K562 (cell line): ENCODE data around the gene QSOX2. TPM values are rescaled to one million over a fixed set of nuclear protein-coding genes. Genes with fewer than 3 reads are reported as not detected.

ENCODE experiments used
- ATAC-seq: fragments of 200-7000 bp; cut with Tn5 transposase; 3 replicates; pipeline ENCODE4 v1.9.1; 2020; ENCODE audit warnings: moderate library complexity
- BruUV-seq: library from RNA; stranded (reverse); fragments of 400-500 nt; replicated peaks from 2 replicates; lab custom pipeline; 2021; lab: Mats Ljungman, UMichigan
- CTCF ChIA-PET: fragments of 300-600 bp; formaldehyde crosslinking; extraction: SDS; loops from one replicate; lab custom pipeline; 2021; ENCODE audit warnings: low intra/inter-chr PET ratio; lab: Yijun Ruan, JAX
- POLR2A ChIA-PET: fragments of 300-600, 350-650 bp; sonication (Branson Sonifier 250); formaldehyde crosslinking; extraction: SDS; loops from one replicate; lab custom pipeline; 2021; ENCODE audit warnings: antibody characterized with exemption, inconsistent platforms; lab: Yijun Ruan, JAX
- DNase-seq, 4 experiments: peaks; one replicate each; pipeline versions ENCODE4 v3.0.0 to v3.0.0-alpha.2; 2011 to 2018; ENCODE audit warnings: low spot score in 3 of 4, mixed read lengths in 3 of 4; ENCODE audit errors: extremely low read depth in 1 of 4
- FAIRE-seq: peaks from 2 replicates; lab custom pipeline; 2011; peaks lifted over from hg19 to GRCh38; lab: Jason Lieb, UNC
- H2AFZ ChIP-seq: 2 replicates; pipeline ENCODE4 v1.6.0; 2011; ENCODE audit warnings: low read depth, low read length, control low read depth, inconsistent platforms
- H3K27ac ChIP-seq: fragments of 200-600 bp; 3 replicates; pipeline ENCODE4 v1.8.0; 2011; ENCODE audit warnings: low read depth, mild to moderate bottlenecking, control low read depth, inconsistent platforms, low read length, moderate library complexity, mixed read lengths; ENCODE audit errors: extremely low read depth
- H3K27me3 ChIP-seq, 2 experiments: fragments of 300-600 bp in 1 of 2; 2 replicates in 1 of 2; 3 replicates in 1 of 2; pipeline versions ENCODE4 v1.6.0 to v1.8.0; 2011; ENCODE audit warnings: inconsistent platforms in 2 of 2, low read length in 2 of 2, mild to moderate bottlenecking in 1 of 2, mixed read lengths in 1 of 2, moderate library complexity in 1 of 2; ENCODE audit not compliant: control insufficient read depth in 2 of 2, insufficient read depth in 2 of 2
- H3K36me3 ChIP-seq: fragments of 300-600 bp; 3 replicates; pipeline ENCODE4 v1.8.0; 2011; ENCODE audit warnings: mild to moderate bottlenecking, low read length, inconsistent platforms; ENCODE audit not compliant: control insufficient read depth, insufficient read depth
- H3K4me1 ChIP-seq, 2 experiments: fragments of 200-600 bp in 1 of 2; replicated peaks in 1 of 2; 2 replicates in 1 of 2; 3 replicates in 1 of 2; pipeline versions ENCODE4 v1.5.1 to v1.8.0; 2011; ENCODE audit warnings: inconsistent platforms in 2 of 2, low read length in 2 of 2, mild to moderate bottlenecking in 1 of 2, mixed read lengths in 1 of 2, moderate library complexity in 1 of 2; ENCODE audit not compliant: control insufficient read depth in 2 of 2, insufficient read depth in 2 of 2
- H3K4me2 ChIP-seq: 2 replicates; pipeline ENCODE4 v1.6.1; 2011; ENCODE audit warnings: low read length, control low read depth, inconsistent platforms, mixed read lengths; ENCODE audit not compliant: insufficient read depth
- H3K4me3 ChIP-seq: fragments of 200-600 bp; sonication (generic), shearing (Covaris generic); 2 replicates; pipeline ENCODE4 v1.5.1; 2016; ENCODE audit warnings: control low read depth, inconsistent platforms
- H3K79me2 ChIP-seq: fragments of 200-600 bp; 3 replicates; pipeline ENCODE4 v1.8.0; 2011; ENCODE audit warnings: low read length, inconsistent platforms; ENCODE audit not compliant: control insufficient read depth, insufficient read depth
- H3K9ac ChIP-seq, 2 experiments: 2 replicates each; pipeline versions ENCODE4 v1.6.0 to v1.6.1; 2011; ENCODE audit warnings: low read depth in 2 of 2, low read length in 2 of 2, control low read depth in 1 of 2, inconsistent platforms in 1 of 2, mild to moderate bottlenecking in 1 of 2, mixed read lengths in 1 of 2; ENCODE audit not compliant: insufficient read depth in 1 of 2
- H3K9me1 ChIP-seq: one replicate; pipeline ENCODE4 v1.6.0; 2011; ENCODE audit warnings: inconsistent platforms, mild to moderate bottlenecking, low read length, moderate library complexity; ENCODE audit not compliant: control insufficient read depth, insufficient read depth
- H3K9me3 ChIP-seq: replicated peaks from 2 replicates; pipeline ENCODE4 v1.5.1; 2011; ENCODE audit warnings: low read depth, low read length, inconsistent platforms; ENCODE audit not compliant: control insufficient read depth, insufficient read depth
- H4K20me1 ChIP-seq: replicated peaks from 2 replicates; pipeline ENCODE4 v1.6.1; 2011; ENCODE audit warnings: low read length, inconsistent platforms, mixed read lengths; ENCODE audit not compliant: control insufficient read depth, insufficient read depth
- NFIC ChIP-seq: fragments of 450-650 bp; IDR thresholded peaks from 2 replicates; pipeline ENCODE4 v1.6.1; 2017; ENCODE audit warnings: mild to moderate bottlenecking, inconsistent platforms
- RBM14 ChIP-seq: fragments of 200-400 bp; formaldehyde crosslinking; IDR thresholded peaks from 2 replicates; pipeline ENCODE4 v1.6.1; 2018; ENCODE audit warnings: low read depth, mild to moderate bottlenecking, low read length, moderate library complexity, borderline replicate concordance; ENCODE audit not compliant: insufficient read depth
- WGBS: fragments of 100-300 bp; shearing (Covaris generic); methylation state at CpG from one replicate; pipeline ENCODE4 v1.1.6; 2016; ENCODE audit warnings: low coverage, mixed read lengths; ENCODE audit not compliant: insufficient coverage; ENCODE audit errors: missing lambda C conversion rate; 5-methylcytosine and 5-hydroxymethylcytosine counted together
- in situ Hi-C: fragments of 300-500 bp; cut with MboI; formaldehyde crosslinking; loops from 4 replicates; pipeline ENCODE4 v1.15.0; 2018; ENCODE audit warnings: inconsistent platforms, mixed read lengths
- intact Hi-C: fragments of 100-400 bp; cut with micrococcal nuclease; formaldehyde crosslinking; loops from 2 replicates; pipeline ENCODE4 v1.14.2; 2022
- polyA plus RNA-seq, 8 experiments: library from polyadenylated mRNA; depleted of rRNA in 4 of 8; stranded (reverse) in 5 of 8; unstranded in 3 of 8; fragments of >200 nt; fragmentation: Nextera tagmentation in 2 of 8; fragmentation: Illumina TruSeq in 1 of 8; extraction: Ambion mirVana in 2 of 8; extraction: Trizol in 1 of 8; gene quantifications; 2 replicates each; pipeline versions ENCODE4 v1.2.1 to v1.2.3, GENCODE V29; 2011 to 2014; ENCODE audit warnings: inconsistent platforms in 1 of 8, missing spikeins in 1 of 8
- total RNA-seq, 7 experiments: library from RNA; depleted of rRNA in 6 of 7; stranded (reverse); fragments of >200 nt in 6 of 7; fragmentation: Illumina TruSeq in 2 of 7; extraction: Trizol in 2 of 7; gene quantifications; 2 replicates each; pipeline versions ENCODE4 v1.2.1 to v1.2.3, GENCODE V29; 2011 to 2021; ENCODE audit warnings: low replicate concordance in 1 of 7

The QSOX2 gene
- total and polyA plus RNA-seq, 9 of the 15 experiments (the other 6 are each of a cell fraction or from before 2014, with no cell fraction given): 0.51 to 23.7 (median 12.7) TPM

DNA sequence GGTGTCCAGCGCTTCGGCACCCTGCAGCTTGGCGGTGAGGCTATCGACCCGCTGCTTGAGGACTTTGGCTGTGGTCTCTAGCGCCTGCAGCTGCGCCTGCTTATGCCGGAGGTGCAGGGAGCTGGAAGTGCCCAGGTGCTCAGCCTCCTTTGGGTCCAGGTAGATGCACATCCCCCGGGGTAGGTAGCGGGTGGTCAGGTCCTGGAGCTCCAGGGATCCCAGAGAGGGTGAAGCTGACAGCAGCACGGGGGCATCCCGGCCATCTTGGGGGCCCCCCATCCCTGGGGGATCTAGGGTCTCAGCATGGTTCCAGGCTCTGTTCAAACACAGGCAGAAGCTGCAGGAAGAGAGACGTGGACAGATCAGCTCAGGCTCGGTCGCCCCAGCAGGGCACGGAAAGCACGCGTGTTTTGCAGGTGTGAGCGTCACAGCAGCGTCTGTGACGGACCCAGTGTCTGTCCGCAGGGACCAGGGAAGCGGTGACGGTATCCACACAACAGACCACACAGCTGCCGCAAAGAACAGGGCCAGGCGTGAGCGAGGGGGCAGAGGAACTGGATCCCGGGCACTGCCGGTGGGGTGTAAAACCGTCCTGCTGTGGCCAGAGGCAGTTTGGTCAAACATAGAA, 40.9 kb upstream of the QSOX2 start:
- Histone ChIP-seq H4K20me1 (peaks cover 17% of the 10 kb centered on the region), H2AFZ (no peak overlapping the region)
- no peak for TF ChIP-seq NFIC
- TF ChIP-seq RBM14: 0 out of 2 replicates have a peak, but pooled peaks have one; percentile 28
- TF ChIP-seq, all 486 proteins: peak for 1
- Histone ChIP-seq H3K4me1 (peaks cover 0 to 74% of the 10 kb centered on the region in 2 experiments; a peak in 2 of 5 replicates), H3K9ac (no peak overlapping the region; a peak in 2 of 4 replicates), H3K27ac (no peak overlapping the region), H3K36me3 (no peaks in the 10 kb centered on the region), H3K4me2 (no peak overlapping the region), H3K79me2 (no peaks in the 10 kb centered on the region), H3K27me3 (peaks cover 19 to 70% of the 10 kb centered on the region in 2 experiments; a peak in 4 of 5 replicates), H3K9me3 (no peaks in the 10 kb centered on the region), H3K4me3 (no peak overlapping the region), H3K9me1 (no peaks in the 10 kb centered on the region)
- ChIA-PET POLR2A (interaction anchor here (0.6 to 1.0 kb wide), 3 partner anchors 10 to 194 kb away, joined by 3 to 4 read pairs (median 3); no protein-coding TSS in a partner anchor), CTCF (interaction anchor here (0.7 kb wide), 1 partner anchor 1270 kb away, joined by 3 read pairs; no protein-coding TSS in a partner anchor)
- no peak for FAIRE-seq
- no peak for ATAC-seq
- intact Hi-C loops: no loop called here
- in situ Hi-C loops: no loop called here
- no TSS peak for BruUV-seq
- 19% methylated on average over 28 of the region's 30 CpGs for WGBS
- DNase-seq: no peak
